ENCODE measurements around the gene MRPS35. TPM values are rescaled to one million over a fixed set of nuclear protein-coding genes. Genes with fewer than 3 reads are reported as not detected.

MRPS35 gene
- total RNA-seq, 2 donors from 2014 or later = 37.4 to 48.1 TPM

DNA sequence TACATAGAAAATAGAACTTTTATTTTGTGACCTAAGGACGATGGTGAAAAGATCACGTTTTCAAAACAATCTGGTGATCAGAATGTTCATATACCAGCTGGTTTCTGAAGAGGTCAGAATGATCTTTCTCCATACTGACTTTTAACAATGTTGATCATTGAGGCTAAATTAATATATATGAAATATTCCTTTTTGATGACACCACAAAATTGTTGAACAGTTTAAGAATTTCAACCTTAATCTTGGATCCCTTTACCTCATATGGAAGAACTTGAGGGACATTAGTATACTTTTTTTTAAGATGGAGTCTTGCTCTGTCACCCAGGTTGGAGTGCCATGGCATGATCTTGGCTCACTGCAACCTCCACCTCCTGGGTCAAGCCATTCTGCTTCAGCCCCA lies 17.2 kb upstream of the MRPS35 start:
- DNase-seq (ENCODE audit: low spot score) = no peak
- Mint-ChIP-seq H3K27ac (no peak overlapping the region), H3K4me3 (no peak overlapping the region)

GRCh38 chr12:27695556-27696292 lies 14.9 kb upstream of the MRPS35 start:
- no peak for DNase-seq (ENCODE audit: low spot score)
- Mint-ChIP-seq H3K4me3 (no peak overlapping the region), H3K27me3 (peaks cover 6 to 19% of the 10 kb centered on the region in 2 donors)

More for the DNA sequence above, 17.2 kb upstream of the MRPS35 start:
- Mint-ChIP-seq H3K27me3 (peaks cover 3 to 9% of the 10 kb centered on the region in 2 donors), H3K9me3 (no peaks in the 10 kb centered on the region), H3K36me3 (no peaks in the 10 kb centered on the region), H3K4me1 (ENCODE audit: low read depth in 2 of 2) (no peaks in the 10 kb centered on the region)
- ATAC-seq = no peak

GRCh38 chr12:27696293-27696652 lies 14.4 kb upstream of the MRPS35 start, which contains the start of gene REP15:
Gene REP15, plus strand, starts transcription at chr12:27696447. Its CDS starts 116 bp downstream, at chr12:27696563.
- DNase-seq (ENCODE audit: low spot score) (no peak), ATAC-seq (no peak)
- no peaks in the 10 kb centered on the region for H3K4me1 Mint-ChIP-seq (ENCODE audit: low read depth in 2 of 2)
- H3K36me3 Mint-ChIP-seq = no peaks in the 10 kb centered on the region
- no peak within 1 kb of the TSS for H3K27ac Mint-ChIP-seq
- no peak within 1 kb of the TSS for H3K4me3 Mint-ChIP-seq
- no peaks in the 10 kb centered on the region for H3K9me3 Mint-ChIP-seq
- H3K27me3 Mint-ChIP-seq = peaks cover 9 to 25% of the 10 kb centered on the region in 2 donors

More at GRCh38 chr12:27695556-27696292, 14.9 kb upstream of the MRPS35 start:
- Mint-ChIP-seq H3K36me3 (no peaks in the 10 kb centered on the region), H3K27ac (no peak overlapping the region), H3K4me1 (ENCODE audit: low read depth in 2 of 2) (no peaks in the 10 kb centered on the region), H3K9me3 (no peaks in the 10 kb centered on the region)
- no peak for ATAC-seq

GRCh38 chr12:27696864-27697564 lies 13.6 kb upstream of the MRPS35 start:
- no peaks in the 10 kb centered on the region for H3K4me1 Mint-ChIP-seq (ENCODE audit: low read depth in 2 of 2)
- no peak overlapping the region for H3K4me3 Mint-ChIP-seq
- no peak overlapping the region for H3K27ac Mint-ChIP-seq
- H3K36me3 Mint-ChIP-seq = no peaks in the 10 kb centered on the region
- H3K27me3 Mint-ChIP-seq = peaks cover 12 to 27% of the 10 kb centered on the region in 2 donors
- DNase-seq (ENCODE audit: low spot score) (no peak), ATAC-seq (no peak)
- no peaks in the 10 kb centered on the region for H3K9me3 Mint-ChIP-seq

- Mint-ChIP-seq H3K9me3 (no peaks in the 10 kb centered on the region), H3K4me3 (no peak overlapping the region), H3K27ac (no peak overlapping the region), H3K4me1 (ENCODE audit: low read depth in 2 of 2) (no peaks in the 10 kb centered on the region), H3K27me3 (peaks cover 16 to 17% of the 10 kb centered on the region in 2 donors), H3K36me3 (no peaks in the 10 kb centered on the region)
- DNase-seq (ENCODE audit: low spot score) = peak; percentile 74
- peak; percentile 76 to 79 for ATAC-seq
Measured at GRCh38 chr12:27703720-27704452, 6.7 kb upstream of the MRPS35 start.

GRCh38 chr12:27705263-27705662 lies 5.4 kb upstream of the MRPS35 start:
- Mint-ChIP-seq H3K27ac (no peak overlapping the region), H3K4me3 (no peak overlapping the region), H3K27me3 (peaks cover 9 to 14% of the 10 kb centered on the region in 2 donors), H3K9me3 (no peaks in the 10 kb centered on the region), H3K4me1 (ENCODE audit: low read depth in 2 of 2) (peaks cover 2 to 5% of the 10 kb centered on the region in 2 donors), H3K36me3 (no peaks in the 10 kb centered on the region)
- DNase-seq (ENCODE audit: low spot score) (no peak), ATAC-seq (no peak)

DNA sequence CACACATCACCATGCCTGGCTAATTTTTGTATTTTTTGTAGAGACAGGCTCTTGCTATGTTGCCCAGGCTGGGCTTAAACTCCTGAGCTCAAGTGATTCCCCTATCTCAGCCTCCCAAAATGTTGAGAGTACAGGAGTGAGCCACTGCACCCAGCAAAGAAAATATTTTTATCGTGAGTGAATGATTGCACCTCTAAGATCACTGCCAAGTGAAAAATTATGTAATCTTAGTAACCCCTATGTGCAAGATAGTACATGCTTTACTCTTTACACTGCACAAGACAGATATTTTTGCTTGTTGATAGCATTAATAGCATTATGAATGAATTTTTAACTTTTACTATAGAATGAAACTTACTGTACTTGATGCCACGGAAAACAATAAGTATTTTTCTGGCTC lies 3.4 kb upstream of the MRPS35 start:
- Mint-ChIP-seq H3K4me3 (no peak overlapping the region), H3K9me3 (no peaks in the 10 kb centered on the region), H3K4me1 (ENCODE audit: low read depth in 2 of 2) (peaks cover 14 to 22% of the 10 kb centered on the region in 2 donors), H3K27ac (no peak overlapping the region), H3K36me3 (peaks cover 5% of the 10 kb centered on the region), H3K27me3 (peaks cover 0 to 8% of the 10 kb centered on the region in 2 donors)
- ATAC-seq (no peak), DNase-seq (ENCODE audit: low spot score) (no peak)

DNA sequence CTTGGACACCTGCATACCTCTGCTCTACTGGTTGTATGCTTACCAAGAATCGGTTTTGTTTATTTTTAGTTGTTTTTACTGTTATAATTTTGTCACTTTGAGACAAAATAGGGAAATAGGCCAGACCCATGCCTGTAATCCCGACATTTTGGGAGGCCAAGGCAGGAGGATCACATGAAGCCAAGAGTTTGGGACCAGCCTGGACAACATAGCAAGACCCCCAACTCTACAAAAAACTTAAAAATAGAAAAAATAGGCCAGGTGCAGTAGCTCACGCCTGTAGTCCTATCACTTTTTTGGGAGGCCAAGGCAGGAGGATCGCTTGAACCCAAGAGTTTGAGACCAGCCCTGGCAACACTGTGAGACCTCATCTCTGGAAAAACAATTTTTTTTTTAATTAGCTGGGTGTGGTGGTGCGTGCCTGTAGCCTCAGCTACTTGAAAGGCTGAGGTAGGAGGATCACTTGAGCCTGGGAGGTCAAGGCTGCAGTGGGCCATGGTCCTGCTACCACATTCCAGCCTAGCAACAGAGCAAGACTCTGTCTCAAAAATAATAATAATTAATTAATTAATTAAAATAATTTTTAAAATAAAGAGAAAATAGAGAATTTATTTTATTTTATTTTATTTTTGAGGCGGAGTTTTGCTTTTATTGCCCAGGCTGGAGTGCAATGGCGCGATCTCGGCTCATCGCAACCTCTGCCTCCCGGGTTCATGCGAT lies 1.3 kb upstream of the MRPS35 start:
- Mint-ChIP-seq H3K36me3 (peaks cover 5% of the 10 kb centered on the region), H3K27me3 (peaks cover 0 to 5% of the 10 kb centered on the region in 2 donors), H3K27ac (no peak overlapping the region), H3K4me3 (peak overlapping the region; percentile 98), H3K4me1 (ENCODE audit: low read depth in 2 of 2) (peaks cover 17 to 35% of the 10 kb centered on the region in 2 donors), H3K9me3 (no peaks in the 10 kb centered on the region)
- no peak for DNase-seq (ENCODE audit: low spot score)
- ATAC-seq = no peak

DNA sequence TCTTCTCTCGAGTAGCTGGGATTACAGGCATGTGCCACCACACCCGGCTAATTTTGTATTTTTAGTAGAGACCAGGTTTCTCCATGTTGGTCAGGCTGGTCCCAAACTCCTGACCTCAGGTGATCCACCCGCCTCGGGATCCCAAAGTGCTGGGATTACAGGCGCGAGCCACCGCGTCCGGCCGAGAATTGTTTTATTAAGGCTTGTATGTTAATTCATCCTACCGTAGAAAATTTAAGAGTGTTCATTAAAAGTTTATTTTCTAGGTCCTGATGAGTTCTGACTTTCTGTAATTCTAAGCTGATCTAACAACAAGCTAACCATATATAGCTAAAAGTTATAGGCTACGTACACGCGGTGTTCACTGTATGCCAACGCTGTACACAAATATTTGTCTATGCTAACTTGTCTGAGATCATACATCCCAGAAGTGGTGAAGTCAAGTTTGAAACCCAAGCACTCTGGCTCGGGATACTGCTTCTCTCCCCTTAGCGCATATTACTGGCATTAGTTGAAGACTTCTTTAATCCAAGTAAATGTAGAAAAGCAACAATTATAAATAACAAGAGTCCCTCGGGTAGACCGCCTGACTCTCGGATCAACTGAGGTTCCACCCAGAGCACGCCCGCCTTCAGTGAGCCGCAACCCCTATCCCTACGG lies 570 bp upstream of the MRPS35 start:
- ATAC-seq (peak; percentile 33 to 66), DNase-seq (ENCODE audit: low spot score) (no peak)
- Mint-ChIP-seq H3K36me3 (peaks cover 5% of the 10 kb centered on the region), H3K4me3 (peak overlapping the region; percentile 98), H3K4me1 (ENCODE audit: low read depth in 2 of 2) (peaks cover 17 to 35% of the 10 kb centered on the region in 2 donors), H3K27ac (peak overlapping the region; percentile 88 to 94), H3K9me3 (no peaks in the 10 kb centered on the region), H3K27me3 (peaks cover 0 to 5% of the 10 kb centered on the region in 2 donors)

DNA sequence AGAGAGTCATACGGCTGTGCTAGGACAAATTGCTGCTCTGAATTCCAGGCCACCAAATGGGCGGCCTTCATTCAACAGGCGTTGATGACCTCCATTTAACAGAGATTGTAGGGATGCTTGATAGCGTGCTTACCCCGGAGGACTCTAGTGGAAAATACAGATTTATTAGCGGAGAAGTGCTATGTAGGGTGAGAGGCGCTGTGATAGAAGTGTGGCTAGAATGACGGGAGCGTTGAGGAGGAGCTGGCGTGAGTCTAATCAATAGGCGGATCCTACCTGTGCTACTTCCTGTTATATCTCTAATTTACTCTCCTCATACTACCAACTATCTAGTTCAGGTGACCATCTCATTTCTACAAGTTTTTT lies 668 bp downstream of the MRPS35 start:
- peaks cover 17 to 35% of the 10 kb centered on the region in 2 donors for H3K4me1 Mint-ChIP-seq (ENCODE audit: low read depth in 2 of 2)
- no peak for ATAC-seq
- peaks cover 5% of the 10 kb centered on the region for H3K36me3 Mint-ChIP-seq
- H3K27me3 Mint-ChIP-seq = peaks cover 0 to 5% of the 10 kb centered on the region in 2 donors
- H3K27ac Mint-ChIP-seq = peak overlapping the region; percentile 88 to 94
- peak overlapping the region; percentile 98 for H3K4me3 Mint-ChIP-seq
- H3K9me3 Mint-ChIP-seq = no peaks in the 10 kb centered on the region
- no peak for DNase-seq (ENCODE audit: low spot score)

DNA sequence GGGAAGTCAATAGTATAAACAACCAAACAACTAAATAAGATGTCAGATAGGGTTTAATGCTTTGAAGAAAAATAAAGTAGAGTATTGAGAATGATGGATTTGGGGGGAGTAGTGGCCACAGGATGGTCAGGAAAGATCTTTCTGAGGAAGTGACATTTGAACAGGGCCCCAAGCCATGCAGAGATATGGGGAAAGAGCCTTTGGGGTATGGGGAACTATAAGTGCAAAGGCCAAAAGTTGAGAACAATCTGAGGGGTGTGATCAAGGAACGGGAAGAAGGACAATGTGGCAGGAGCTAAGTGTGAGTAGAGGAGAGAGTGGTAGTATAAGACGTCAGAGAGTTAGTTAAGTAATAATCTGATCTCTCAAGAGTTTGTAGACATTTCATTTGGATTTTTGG lies 1.3 kb downstream of the MRPS35 start:
- no peak for ATAC-seq
- Mint-ChIP-seq H3K4me1 (ENCODE audit: low read depth in 2 of 2) (peaks cover 17 to 35% of the 10 kb centered on the region in 2 donors), H3K4me3 (peak overlapping the region; percentile 98), H3K36me3 (peaks cover 5% of the 10 kb centered on the region), H3K27me3 (peaks cover 0 to 5% of the 10 kb centered on the region in 2 donors), H3K9me3 (no peaks in the 10 kb centered on the region), H3K27ac (peak overlapping the region; percentile 88 to 94)
- DNase-seq (ENCODE audit: low spot score) = no peak

DNA sequence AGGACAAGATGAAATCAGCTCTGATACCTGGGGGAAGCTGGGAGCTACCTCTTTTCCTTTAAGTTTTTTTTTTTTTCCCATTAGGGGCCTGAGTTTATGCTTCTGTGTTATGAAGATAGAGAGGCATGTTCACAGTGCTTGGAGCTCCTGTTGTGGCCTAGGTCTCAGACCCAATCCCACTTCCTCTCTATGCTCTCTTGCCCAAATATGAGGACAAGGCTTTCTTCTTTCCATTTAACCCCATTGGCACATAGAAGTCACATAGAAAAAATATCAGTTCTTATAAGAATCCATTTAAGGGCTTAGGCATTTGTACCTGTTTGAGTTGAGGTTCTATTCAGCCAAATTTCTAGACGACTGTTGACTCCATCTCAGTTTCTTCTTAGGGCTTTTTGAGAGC lies 12.6 kb downstream of the MRPS35 start:
- DNase-seq (ENCODE audit: low spot score) (no peak), ATAC-seq (no peak)
- Mint-ChIP-seq H3K36me3 (no peaks in the 10 kb centered on the region), H3K4me1 (ENCODE audit: low read depth in 2 of 2) (no peaks in the 10 kb centered on the region), H3K9me3 (no peaks in the 10 kb centered on the region), H3K4me3 (no peak overlapping the region), H3K27ac (no peak overlapping the region), H3K27me3 (no peaks in the 10 kb centered on the region)

DNA sequence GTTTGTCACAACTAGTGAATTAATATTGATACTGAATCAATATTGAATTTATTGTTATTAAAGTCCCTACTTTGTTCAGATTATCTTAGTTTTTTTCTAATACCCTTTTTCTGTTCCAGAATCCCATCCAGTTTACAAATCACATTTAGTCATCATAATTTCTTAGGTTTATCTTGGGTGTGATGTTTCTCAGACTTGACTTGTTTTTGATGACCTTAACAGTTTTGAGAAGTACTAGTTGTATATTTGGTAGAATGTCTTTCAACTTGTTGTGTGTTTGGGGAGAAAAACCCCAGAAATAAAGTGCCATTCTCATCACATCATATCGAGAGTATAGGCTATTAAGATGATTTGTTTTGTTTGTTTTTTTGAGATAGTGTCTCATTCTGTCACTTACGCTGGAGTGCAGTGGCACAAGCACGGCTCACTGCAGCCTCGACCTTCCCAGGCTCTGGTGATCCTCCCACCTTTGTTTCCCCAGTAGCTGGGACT lies 19.5 kb downstream of the MRPS35 start:
- H3K9me3 Mint-ChIP-seq = no peaks in the 10 kb centered on the region
- H3K4me1 Mint-ChIP-seq (ENCODE audit: low read depth in 2 of 2) = no peaks in the 10 kb centered on the region
- ATAC-seq (no peak), DNase-seq (ENCODE audit: low spot score) (no peak)
- no peaks in the 10 kb centered on the region for H3K27me3 Mint-ChIP-seq
- H3K4me3 Mint-ChIP-seq = no peak overlapping the region
- peaks cover 8% of the 10 kb centered on the region for H3K36me3 Mint-ChIP-seq
- H3K27ac Mint-ChIP-seq = no peak overlapping the region

All from natural killer cell treated with Interleukin-12 subunit alpha and Interleukin-12 subunit beta and Interleukin-15 and Interleukin-18, amount 100 ng/mL, for 72 hours (primary cell).